Esophagus squamous epithelium (tissue), 5 donors: ENCODE results near the gene PNMA1. TPM values are rescaled to one million over a fixed set of nuclear protein-coding genes. Genes with fewer than 3 reads are reported as not detected.
A peak's percentile ranks its signal among the peaks of the same experiment; 100 is the strongest.

Experiments used
- DNase-seq: peaks from one replicate; lab custom pipeline; 2025; lab: John Stamatoyannopoulos, UW
- H3K27ac ChIP-seq, 4 donors: fragments of 200-600 bp; sonication (generic); one replicate each; pipeline ENCODE4 v1.5.1; 2016 to 2019; ENCODE audit warnings: mild to moderate bottlenecking in 1 of 4
- H3K27me3 ChIP-seq, 4 donors: fragments of 200-600 bp; sonication (generic); 1 replicate in 3 of 4; 2 replicates in 1 of 4; pipeline versions ENCODE4 v1.5.1 to v1.6.0; 2017 to 2021; ENCODE audit warnings: antibody characterized with exemption in 1 of 4
- H3K36me3 ChIP-seq, 3 donors: fragments of 200-600 bp; sonication (generic); one replicate each; pipeline ENCODE4 v1.5.1; 2016 to 2019
- H3K4me1 ChIP-seq, 3 donors: fragments of 200-600 bp; sonication (generic); one replicate each; pipeline ENCODE4 v1.5.1; 2017 to 2019
- H3K4me3 ChIP-seq, 4 donors: fragments of 200-600 bp; sonication (generic); 1 replicate in 3 of 4; 2 replicates in 1 of 4; pipeline ENCODE4 v1.5.1; 2016 to 2019; ENCODE audit warnings: mild to moderate bottlenecking in 2 of 4, moderate library complexity in 1 of 4
- H3K9me3 ChIP-seq, 3 donors: fragments of 200-600 bp; sonication (generic); one replicate each; pipeline ENCODE4 v1.5.1; 2016 to 2019
- POLR2A ChIP-seq, 4 donors: fragments of 450-650 bp; IDR thresholded peaks; one replicate each; pipeline ENCODE4 v1.6.1; 2017; ENCODE audit warnings: antibody characterized with exemption in 4 of 4, mild to moderate bottlenecking in 4 of 4, moderate library complexity in 3 of 4
- WGBS, 2 donors: methylation state at CpG; one replicate each; pipeline ENCODE4 v1.1.5; 2018; 5-methylcytosine and 5-hydroxymethylcytosine counted together
- intact Hi-C: fragments of 100-400 bp; cut with DNase I; formaldehyde crosslinking; loops from one replicate; pipeline ENCODE4 v1.15.0; 2022
- total RNA-seq, 4 donors: library from RNA; depleted of rRNA; stranded (reverse); fragments of >200 nt; gene quantifications; one replicate each; pipeline ENCODE4 v1.1.0, GENCODE V29; 2016
- TF ChIP-seq, protein P1 (sequence below), 6 experiments: fragments of 450-650 bp in 4 of 6; fragments of 200-600 bp in 2 of 6; sonication (generic) in 2 of 6; IDR thresholded peaks; one replicate each; pipeline ENCODE4 v1.5.1; 2016 to 2019; ENCODE audit warnings: antibody characterized with exemption in 6 of 6, mild to moderate bottlenecking in 4 of 6, moderate library complexity in 4 of 6
- donor health status: DM: yes; HTN: yes; CAD: no.

Gene PNMA1
- total RNA-seq, 4 donors from 2014 or later: 4.2 to 13.9 (median 7.2) TPM

DNA sequence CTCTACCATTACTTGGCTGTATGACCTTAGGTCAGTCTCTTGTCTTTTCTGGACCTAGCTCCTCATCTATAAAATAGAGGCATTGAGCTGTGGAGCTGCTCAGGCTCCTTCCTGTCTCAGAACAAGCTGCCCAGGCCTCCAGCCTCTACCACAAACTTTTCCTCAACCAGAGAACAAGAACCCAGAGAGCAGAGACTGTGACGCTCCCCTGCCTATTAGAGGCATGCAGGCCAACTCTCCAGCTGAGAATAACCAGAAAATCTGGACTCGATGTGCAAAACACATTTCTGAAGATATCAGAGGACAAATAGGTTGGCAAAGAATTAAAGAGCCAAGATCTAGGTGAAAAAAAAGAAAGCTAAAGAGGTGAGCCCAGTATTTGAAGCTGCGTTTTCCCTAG, 17.8 kb upstream of the PNMA1 start:
- 77 to 83% methylated on average over 3 of the region's 3 CpGs for WGBS, 2 donors
- H3K36me3 ChIP-seq: peaks cover 13 to 98% (median 40%) of the 10 kb centered on the region in 3 donors
- H3K4me3 ChIP-seq: no peak overlapping the region
- peak overlapping the region in 3 of 4 donors; percentile 2 to 87 (median 55) for H3K27ac ChIP-seq
- TF ChIP-seq POLR2A (IDR thresholded peaks at IDR 0.05): no peak
- TF ChIP-seq, protein P1, sequence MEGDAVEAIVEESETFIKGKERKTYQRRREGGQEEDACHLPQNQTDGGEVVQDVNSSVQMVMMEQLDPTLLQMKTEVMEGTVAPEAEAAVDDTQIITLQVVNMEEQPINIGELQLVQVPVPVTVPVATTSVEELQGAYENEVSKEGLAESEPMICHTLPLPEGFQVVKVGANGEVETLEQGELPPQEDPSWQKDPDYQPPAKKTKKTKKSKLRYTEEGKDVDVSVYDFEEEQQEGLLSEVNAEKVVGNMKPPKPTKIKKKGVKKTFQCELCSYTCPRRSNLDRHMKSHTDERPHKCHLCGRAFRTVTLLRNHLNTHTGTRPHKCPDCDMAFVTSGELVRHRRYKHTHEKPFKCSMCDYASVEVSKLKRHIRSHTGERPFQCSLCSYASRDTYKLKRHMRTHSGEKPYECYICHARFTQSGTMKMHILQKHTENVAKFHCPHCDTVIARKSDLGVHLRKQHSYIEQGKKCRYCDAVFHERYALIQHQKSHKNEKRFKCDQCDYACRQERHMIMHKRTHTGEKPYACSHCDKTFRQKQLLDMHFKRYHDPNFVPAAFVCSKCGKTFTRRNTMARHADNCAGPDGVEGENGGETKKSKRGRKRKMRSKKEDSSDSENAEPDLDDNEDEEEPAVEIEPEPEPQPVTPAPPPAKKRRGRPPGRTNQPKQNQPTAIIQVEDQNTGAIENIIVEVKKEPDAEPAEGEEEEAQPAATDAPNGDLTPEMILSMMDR (IDR thresholded peaks at IDR 0.05): no peak
- peaks cover 9 to 42% (median 18%) of the 10 kb centered on the region in 3 donors for H3K4me1 ChIP-seq
- no peak for DNase-seq
- H3K27me3 ChIP-seq: no peaks in the 10 kb centered on the region
- no peaks in the 10 kb centered on the region for H3K9me3 ChIP-seq
- intact Hi-C loops: no loop called here

DNA sequence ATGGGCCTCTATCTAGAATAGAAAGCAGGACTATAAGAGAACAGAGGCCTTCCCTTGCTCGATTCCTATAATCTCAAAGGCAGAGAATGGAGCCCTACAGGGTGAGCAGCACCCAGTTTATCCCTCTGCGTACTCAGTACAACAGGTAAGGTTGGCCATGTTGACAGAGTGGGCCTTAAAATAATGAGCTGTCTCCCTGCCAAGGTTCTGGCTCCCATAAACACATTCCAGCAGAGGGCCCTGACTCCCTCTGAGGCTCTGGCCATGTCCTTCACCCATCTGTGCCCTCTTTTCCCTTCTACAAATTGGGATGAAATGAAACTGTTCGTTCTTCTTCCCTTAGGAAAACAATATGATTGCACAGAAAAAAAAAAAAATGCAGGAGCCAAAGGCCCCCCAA, 16.9 kb upstream of the PNMA1 start:
- DNase-seq: no peak
- Histone ChIP-seq H3K9me3 (no peaks in the 10 kb centered on the region), H3K4me3 (no peak overlapping the region), H3K27ac (peak overlapping the region in 3 of 4 donors; percentile 39 to 87 (median 41)), H3K4me1 (peaks cover 9 to 51% (median 26%) of the 10 kb centered on the region in 3 donors), H3K27me3 (no peaks in the 10 kb centered on the region), H3K36me3 (peaks cover 21 to 98% (median 40%) of the 10 kb centered on the region in 3 donors)
- no peak for TF ChIP-seq POLR2A (IDR thresholded peaks at IDR 0.05)
- TF ChIP-seq, protein P1 (IDR thresholded peaks at IDR 0.05): no peak
- intact Hi-C loops: no loop called here
- 68 to 88% methylated on average over 3 of the region's 3 CpGs for WGBS, 2 donors

DNA sequence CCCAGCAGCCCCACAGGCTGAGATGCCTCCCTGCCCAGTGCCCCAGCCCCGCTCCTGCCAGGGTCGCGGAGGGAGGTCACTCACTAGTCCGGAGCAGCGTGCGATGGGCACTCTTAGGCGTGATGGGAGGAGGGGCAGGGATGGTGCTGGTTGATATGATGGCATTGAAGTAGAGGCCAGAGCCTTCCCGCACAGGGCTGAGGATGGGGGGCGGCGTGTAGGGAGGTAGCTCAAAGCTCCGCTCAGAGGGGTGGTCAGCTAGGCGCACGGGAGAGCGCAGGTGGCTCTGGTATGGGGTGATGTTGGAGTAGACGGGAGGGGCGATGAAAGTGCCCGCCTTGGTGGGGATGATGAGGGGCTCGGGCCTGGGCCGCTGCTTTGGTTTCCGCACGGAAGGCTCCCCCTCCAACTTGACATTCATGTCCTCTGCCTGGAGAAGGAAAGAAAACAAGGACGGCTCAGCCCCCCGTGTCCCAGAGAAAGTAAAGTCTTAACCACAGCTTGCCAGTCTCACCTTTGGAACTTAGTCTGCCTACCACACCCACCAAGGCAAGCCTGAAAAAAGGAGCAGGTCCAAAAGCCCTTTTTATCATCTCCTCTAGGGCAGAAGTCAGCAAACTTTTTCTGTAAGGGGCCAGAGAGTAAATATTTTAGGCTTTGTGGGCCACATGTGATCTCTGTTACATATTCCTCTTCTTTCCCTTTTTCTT, 15.5 kb upstream of the PNMA1 start:
- DNase-seq: no peak
- Histone ChIP-seq H3K27me3 (no peaks in the 10 kb centered on the region), H3K4me3 (no peak overlapping the region), H3K36me3 (peaks cover 27 to 98% (median 48%) of the 10 kb centered on the region in 3 donors), H3K4me1 (peaks cover 9 to 65% (median 40%) of the 10 kb centered on the region in 3 donors), H3K9me3 (no peaks in the 10 kb centered on the region), H3K27ac (peak overlapping the region; percentile 0 to 87 (median 54))
- intact Hi-C loops: loop anchor here (5.0 kb wide), 1 partner anchor 98 kb away; no protein-coding TSS in a partner anchor
- 93% methylated on average over 12 to 17 of the region's 23 CpGs for WGBS, 2 donors
- TF ChIP-seq, protein P1 (IDR thresholded peaks at IDR 0.05): no peak
- TF ChIP-seq POLR2A (IDR thresholded peaks at IDR 0.05): no peak

DNA sequence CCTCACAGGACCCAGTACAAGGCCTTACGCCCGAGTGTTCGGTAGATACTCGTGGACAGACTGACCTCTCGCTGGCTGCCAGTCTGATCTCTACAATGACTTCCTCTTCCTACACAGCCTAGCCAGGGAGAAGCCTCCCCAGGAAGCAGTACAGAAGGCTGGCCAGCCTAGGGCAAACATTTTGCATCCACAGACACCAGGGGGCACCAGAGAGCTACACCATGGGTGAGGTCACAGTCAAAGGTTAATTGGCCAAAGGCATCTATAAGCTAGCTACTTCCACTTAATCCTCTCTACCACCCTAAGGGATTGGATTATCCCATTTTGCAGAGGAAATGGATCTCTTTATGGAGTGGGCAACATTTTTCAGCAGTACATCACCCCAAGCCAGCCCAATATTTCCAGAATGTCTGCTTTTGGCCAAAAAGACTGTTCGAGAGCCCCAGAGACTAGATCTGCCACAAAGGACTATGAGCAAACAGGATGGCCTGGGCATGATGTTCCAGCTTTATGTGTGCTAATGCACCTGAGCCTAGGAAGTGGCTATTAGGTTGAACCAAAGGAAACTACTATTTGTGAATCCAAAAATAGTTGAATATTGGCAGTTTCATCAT, 14.6 kb upstream of the PNMA1 start:
- no peak for TF ChIP-seq POLR2A (IDR thresholded peaks at IDR 0.05)
- TF ChIP-seq, protein P1 (IDR thresholded peaks at IDR 0.05): peak; percentile 93 to 97 (median 95)
- peak overlapping the region; percentile 54 to 87 (median 76) for H3K27ac ChIP-seq
- intact Hi-C loops: loop anchor here (5.0 kb wide), 1 partner anchor 98 kb away; no protein-coding TSS in a partner anchor
- no peak overlapping the region for H3K4me3 ChIP-seq
- peaks cover 9 to 74% (median 48%) of the 10 kb centered on the region in 3 donors for H3K4me1 ChIP-seq
- peaks cover 29 to 98% (median 44%) of the 10 kb centered on the region in 3 donors for H3K36me3 ChIP-seq
- no peak for DNase-seq
- H3K9me3 ChIP-seq: no peaks in the 10 kb centered on the region
- H3K27me3 ChIP-seq: no peaks in the 10 kb centered on the region
- WGBS, 2 donors: 6 to 90% methylated on average over 1 to 5 of the region's 6 CpGs

DNA sequence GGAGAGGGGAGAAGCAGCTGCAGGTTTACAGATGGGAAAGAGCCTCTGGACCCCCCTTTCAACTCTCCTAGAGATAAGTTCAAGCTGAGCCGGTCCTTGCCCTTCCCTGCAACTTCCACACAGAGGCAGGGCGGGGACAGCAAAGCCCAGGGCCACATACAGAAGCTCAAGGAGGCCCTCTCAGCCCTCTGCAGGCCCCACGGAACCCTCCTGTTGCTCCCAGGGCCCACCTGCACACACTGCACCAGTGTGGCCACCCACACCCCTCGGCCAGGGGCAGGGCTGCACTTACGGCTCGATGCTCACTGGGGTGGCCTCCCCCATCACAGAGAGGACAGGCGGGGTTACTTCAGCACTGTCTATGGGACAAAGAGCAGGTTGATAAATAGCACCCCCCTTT, 13.0 kb upstream of the PNMA1 start:
- DNase-seq: no peak
- 80% methylated on average over 1 of the region's 7 CpGs; no CpG with 5 or more reads in 1 of the 2 donors for WGBS, 2 donors

More for the DNA sequence above, 13.0 kb upstream of the PNMA1 start:
- peak overlapping the region; percentile 64 to 87 (median 82) for H3K27ac ChIP-seq
- H3K27me3 ChIP-seq: no peaks in the 10 kb centered on the region
- no peak for TF ChIP-seq POLR2A (IDR thresholded peaks at IDR 0.05)
- intact Hi-C loops: loop anchor here (5.0 kb wide), 1 partner anchor 100 kb away; no protein-coding TSS in a partner anchor
- no peak overlapping the region for H3K4me3 ChIP-seq
- H3K4me1 ChIP-seq: peaks cover 9 to 89% (median 59%) of the 10 kb centered on the region in 3 donors
- peaks cover 29 to 98% (median 51%) of the 10 kb centered on the region in 3 donors for H3K36me3 ChIP-seq
- no peaks in the 10 kb centered on the region for H3K9me3 ChIP-seq
